H1 (cell line): ENCODE results near the gene FRMPD4. TPM values are rescaled to one million over a fixed set of nuclear protein-coding genes. Genes with fewer than 3 reads are reported as not detected.

Experiments used
- CREB1 ChIP-seq: IDR thresholded peaks from 2 replicates; pipeline ENCODE4 v1.6.1; 2012; ENCODE audit warnings: inconsistent platforms
- RFX5 ChIP-seq: IDR thresholded peaks from 2 replicates; pipeline ENCODE4 v1.6.1; 2011; ENCODE audit warnings: low read depth, low read length, improper control_type of control experiment, borderline replicate concordance
- SIX5 ChIP-seq: IDR thresholded peaks from 2 replicates; pipeline ENCODE4 v1.6.1; 2011; ENCODE audit warnings: mild to moderate bottlenecking, low read depth, low read length
- polyA plus RNA-seq, 7 experiments: library from polyadenylated mRNA; depleted of rRNA in 3 of 7; stranded (reverse) in 5 of 7; unstranded in 2 of 7; fragments of >200 nt in 5 of 7; fragments of 200-250 nt in 2 of 7; gene quantifications; 1 replicate in 5 of 7; 2 replicates in 1 of 7; 4 replicates in 1 of 7; pipeline versions ENCODE4 v1.2.1 to v1.2.3, GENCODE V29; 2011 to 2013; ENCODE audit warnings: missing spikeins in 2 of 7, mixed read lengths in 2 of 7
- total RNA-seq: library from RNA; stranded (reverse); fragmentation: NEBNext Ultra II Directional; extraction: Animal tissue kit (Norgen Biotek cat#: 25700); gene quantifications from 2 replicates; pipeline ENCODE4 v1.2.1, GENCODE V29; 2021

FRMPD4 gene
- total and polyA plus RNA-seq, 2 of the 8 experiments (the other 6 are each of a cell fraction or from before 2014, with no cell fraction given): 0.02 to 0.37 TPM

DNA sequence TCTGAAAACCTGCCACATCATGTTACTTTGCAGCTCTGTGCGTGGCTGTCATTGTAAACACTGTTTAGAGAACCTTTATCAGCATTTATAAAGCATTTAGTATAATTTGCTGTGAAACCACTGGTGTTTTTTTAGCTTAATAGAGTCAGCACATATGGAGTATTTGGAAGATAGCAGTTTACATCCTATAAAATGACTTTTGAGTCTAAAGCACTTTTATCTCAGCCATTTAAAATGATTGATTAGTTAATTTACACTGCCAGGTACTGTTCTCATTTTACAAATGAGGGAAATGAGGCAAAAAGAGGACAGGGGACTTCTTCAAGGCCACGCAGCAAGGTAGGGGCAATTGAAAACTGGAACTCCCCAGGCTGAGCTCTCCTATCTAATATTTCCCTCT, 181.7 kb downstream of the FRMPD4 start (continued):
- no peak for TF ChIP-seq CREB1
- TF ChIP-seq RFX5: no peak
- no peak for TF ChIP-seq SIX5
- TF ChIP-seq, all 59 proteins: peak for 0
